Neuron (in vitro differentiated cells): ENCODE data around the gene SORT1.
"Not testable (repeated sequence)": the region's sequence is repeated elsewhere in the genome, so short reads cannot be mapped to it uniquely, and the experiment has no call there.

ENCODE experiments used
- H2AFZ ChIP-seq: one replicate; pipeline ENCODE4 v1.6.1; 2013; ENCODE audit warnings: low read depth, mild to moderate bottlenecking, inconsistent platforms, low read length, moderate library complexity
- H3K27me3 ChIP-seq: one replicate; pipeline ENCODE4 v1.6.1; 2013; ENCODE audit warnings: low read length; ENCODE audit not compliant: insufficient read depth
- H3K36me3 ChIP-seq: one replicate; pipeline ENCODE4 v1.6.1; 2013; ENCODE audit warnings: low read length; ENCODE audit not compliant: insufficient read depth
- H3K4me1 ChIP-seq: one replicate; pipeline ENCODE4 v1.6.1; 2013; ENCODE audit warnings: low read length; ENCODE audit not compliant: insufficient read depth
- H3K4me3 ChIP-seq: 2 replicates; pipeline ENCODE4 v1.5.1; 2013; ENCODE audit warnings: mild to moderate bottlenecking, low read length, moderate library complexity
- H3K9me3 ChIP-seq: one replicate; pipeline ENCODE4 v1.6.1; 2013; ENCODE audit warnings: low read length

Gene SORT1

GRCh38 chr1:109383087-109383779 is 14.5 kb downstream of the SORT1 start:
- Histone ChIP-seq H3K9me3 (peaks cover 2% of the 10 kb centered on the region), H2AFZ (no peak overlapping the region), H3K4me1 (peaks cover 16% of the 10 kb centered on the region), H3K27me3 (no peaks in the 10 kb centered on the region), H3K36me3 (peaks cover 4% of the 10 kb centered on the region), H3K4me3 (no peak overlapping the region)

- Histone ChIP-seq H3K36me3 (peaks cover 4% of the 10 kb centered on the region), H3K4me1 (peaks cover 16% of the 10 kb centered on the region), H3K27me3 (no peaks in the 10 kb centered on the region), H3K9me3 (peaks cover 2% of the 10 kb centered on the region), H3K4me3 (no peak overlapping the region), H2AFZ (no peak overlapping the region)
Measured at GRCh38 chr1:109381573-109381972, 16.1 kb downstream of the SORT1 start.

GRCh38 chr1:109379907-109380306 is 17.8 kb downstream of the SORT1 start:
- Histone ChIP-seq H3K4me1 (peaks cover 16% of the 10 kb centered on the region), H3K36me3 (peaks cover 8% of the 10 kb centered on the region), H2AFZ (no peak overlapping the region), H3K9me3 (peaks cover 4% of the 10 kb centered on the region), H3K27me3 (no peaks in the 10 kb centered on the region), H3K4me3 (no peak overlapping the region)

- Histone ChIP-seq H3K4me1 (peaks cover 16% of the 10 kb centered on the region), H3K27me3 (no peaks in the 10 kb centered on the region), H2AFZ (no peak overlapping the region), H3K9me3 (peaks cover 5% of the 10 kb centered on the region), H3K36me3 (peaks cover 8% of the 10 kb centered on the region), H3K4me3 (no peak overlapping the region)
Measured at GRCh38 chr1:109379422-109379821, 18.3 kb downstream of the SORT1 start.

- Histone ChIP-seq H3K27me3 (no peaks in the 10 kb centered on the region), H3K9me3 (peaks cover 5% of the 10 kb centered on the region), H3K36me3 (peaks cover 8% of the 10 kb centered on the region), H2AFZ (no peak overlapping the region), H3K4me1 (peaks cover 4% of the 10 kb centered on the region), H3K4me3 (no peak overlapping the region)
Measured at GRCh38 chr1:109377698-109378097, 20.0 kb downstream of the SORT1 start.

- not testable (repeated sequence) for H3K4me1 ChIP-seq
Measured at GRCh38 chr1:109373696-109374095, 24.0 kb downstream of the SORT1 start.

GRCh38 chr1:109373126-109373525 is 24.6 kb downstream of the SORT1 start:
- Histone ChIP-seq H2AFZ (no peak overlapping the region), H3K36me3 (peaks cover 11% of the 10 kb centered on the region), H3K27me3 (no peaks in the 10 kb centered on the region), H3K9me3 (peaks cover 5% of the 10 kb centered on the region), H3K4me1 (no peaks in the 10 kb centered on the region), H3K4me3 (no peak overlapping the region)

More at GRCh38 chr1:109373696-109374095, 24.0 kb downstream of the SORT1 start:
- H3K36me3 ChIP-seq, H3K4me3 ChIP-seq, H3K9me3 ChIP-seq, H2AFZ ChIP-seq, H3K27me3 ChIP-seq: not testable (repeated sequence)

GRCh38 chr1:109372281-109372680 is 25.4 kb downstream of the SORT1 start:
- no peaks in the 10 kb centered on the region for H3K27me3 ChIP-seq
- no peaks in the 10 kb centered on the region for H3K4me1 ChIP-seq
- peaks cover 5% of the 10 kb centered on the region for H3K9me3 ChIP-seq
- no peak overlapping the region for H2AFZ ChIP-seq
- H3K4me3 ChIP-seq, result no peak overlapping the region
- H3K36me3 ChIP-seq, result peaks cover 19% of the 10 kb centered on the region

GRCh38 chr1:109371341-109371739 is 26.4 kb downstream of the SORT1 start:
- Histone ChIP-seq H3K9me3 (peaks cover 5% of the 10 kb centered on the region), H2AFZ (no peak overlapping the region), H3K27me3 (no peaks in the 10 kb centered on the region), H3K36me3 (peaks cover 26% of the 10 kb centered on the region), H3K4me1 (no peaks in the 10 kb centered on the region), H3K4me3 (no peak overlapping the region)

- H2AFZ ChIP-seq, result no peak overlapping the region
- H3K27me3 ChIP-seq, result no peaks in the 10 kb centered on the region
- peaks cover 5% of the 10 kb centered on the region for H3K9me3 ChIP-seq
- peaks cover 30% of the 10 kb centered on the region for H3K36me3 ChIP-seq
- no peaks in the 10 kb centered on the region for H3K4me1 ChIP-seq
- no peak overlapping the region for H3K4me3 ChIP-seq
Measured at GRCh38 chr1:109370712-109371340, 26.9 kb downstream of the SORT1 start.

- no peak overlapping the region for H2AFZ ChIP-seq
- no peaks in the 10 kb centered on the region for H3K9me3 ChIP-seq
- no peaks in the 10 kb centered on the region for H3K27me3 ChIP-seq
- peaks cover 44% of the 10 kb centered on the region for H3K36me3 ChIP-seq
- H3K4me3 ChIP-seq, result no peak overlapping the region
- H3K4me1 ChIP-seq, result no peaks in the 10 kb centered on the region
Measured at GRCh38 chr1:109369167-109369746, 28.5 kb downstream of the SORT1 start.

- Histone ChIP-seq H2AFZ (no peak overlapping the region), H3K9me3 (no peaks in the 10 kb centered on the region), H3K4me1 (no peaks in the 10 kb centered on the region)
Measured at GRCh38 chr1:109368464-109368863, 29.3 kb downstream of the SORT1 start.

GRCh38 chr1:109367626-109368025 is 30.1 kb downstream of the SORT1 start:
- Histone ChIP-seq H3K9me3 (no peaks in the 10 kb centered on the region), H3K36me3 (peaks cover 53% of the 10 kb centered on the region), H2AFZ (no peak overlapping the region), H3K27me3 (no peaks in the 10 kb centered on the region), H3K4me3 (no peak overlapping the region), H3K4me1 (no peaks in the 10 kb centered on the region)

More at GRCh38 chr1:109368464-109368863, 29.3 kb downstream of the SORT1 start:
- no peaks in the 10 kb centered on the region for H3K27me3 ChIP-seq
- no peak overlapping the region for H3K4me3 ChIP-seq
- peaks cover 51% of the 10 kb centered on the region for H3K36me3 ChIP-seq
